NT2/D1 (cell line): ENCODE data around the gene PPP2R3A.
A peak's percentile ranks its signal among the peaks of the same experiment; 100 is the strongest.

Experiments
- DNase-seq: peaks from one replicate; pipeline ENCODE4 v3.0.0-alpha.2; 2011; ENCODE audit warnings: low read depth, low spot score
- H3K27me3 ChIP-seq: 2 replicates; pipeline ENCODE4 v1.6.0; 2011; ENCODE audit warnings: mild to moderate bottlenecking; ENCODE audit not compliant: insufficient read length, insufficient read depth
- H3K36me3 ChIP-seq: 2 replicates; pipeline ENCODE4 v1.6.1; 2011; ENCODE audit warnings: mild to moderate bottlenecking, low read length, mixed read lengths; ENCODE audit not compliant: insufficient read depth, insufficient read length
- H3K4me1 ChIP-seq: 2 replicates; pipeline ENCODE4 v1.5.1; 2011; ENCODE audit not compliant: insufficient read depth, insufficient read length
- H3K4me3 ChIP-seq: 2 replicates; pipeline ENCODE4 v1.5.1; 2011; ENCODE audit warnings: low read depth; ENCODE audit not compliant: insufficient read length
- H3K9ac ChIP-seq: 2 replicates; pipeline ENCODE4 v1.6.0; 2011; ENCODE audit warnings: low read depth; ENCODE audit not compliant: insufficient read length
- H3K9me3 ChIP-seq: 2 replicates; pipeline ENCODE4 v1.5.1; 2011; ENCODE audit warnings: mild to moderate bottlenecking, low read length; ENCODE audit not compliant: insufficient read depth
- SUZ12 ChIP-seq: IDR thresholded peaks from 2 replicates; pipeline ENCODE4 v1.6.1; 2011; ENCODE audit not compliant: insufficient read length, insufficient read depth; ENCODE audit errors: extremely low read depth
- YY1 ChIP-seq: IDR thresholded peaks from 2 replicates; pipeline ENCODE4 v1.6.1; 2011; ENCODE audit not compliant: insufficient read length, insufficient read depth
- ZNF274 ChIP-seq: IDR thresholded peaks from 2 replicates; pipeline ENCODE4 v1.6.1; 2011; ENCODE audit warnings: mild to moderate bottlenecking, low read depth, low read length

The PPP2R3A gene

GRCh38 chr3:136194409-136195257, 229.1 kb downstream of the PPP2R3A start:
- Histone ChIP-seq H3K27me3 (no peaks in the 10 kb centered on the region), H3K9me3 (peaks cover 9% of the 10 kb centered on the region; the same call in 1 of the 2 replicates), H3K9ac (peak overlapping the region; percentile 97), H3K4me1 (peaks cover 2% of the 10 kb centered on the region), H3K4me3 (peak overlapping the region; percentile 82), H3K36me3 (peaks cover 8% of the 10 kb centered on the region)
- no peak for DNase-seq
- TF ChIP-seq SUZ12 (no peak), YY1 (no peak), ZNF274 (no peak)

- DNase-seq = no peak
- Histone ChIP-seq H3K4me1 (peaks cover 2% of the 10 kb centered on the region), H3K9ac (peak overlapping the region; percentile 97), H3K9me3 (peaks cover 9% of the 10 kb centered on the region; the same call in 1 of the 2 replicates), H3K4me3 (peak overlapping the region; percentile 82), H3K27me3 (no peaks in the 10 kb centered on the region), H3K36me3 (peaks cover 8% of the 10 kb centered on the region)
- no peak for TF ChIP-seq SUZ12
- TF ChIP-seq YY1 = no peak
- TF ChIP-seq ZNF274 = no peak
Observed at GRCh38 chr3:136195258-136196063, 229.9 kb downstream of the PPP2R3A start.

- H3K4me3 ChIP-seq = peak within 1 kb of the TSS; percentile 82
- peaks cover 8% of the 10 kb centered on the region for H3K36me3 ChIP-seq
- H3K9me3 ChIP-seq = peaks cover 9% of the 10 kb centered on the region; the same call in 1 of the 2 replicates
- peaks cover 2% of the 10 kb centered on the region for H3K4me1 ChIP-seq
- peak within 1 kb of the TSS; percentile 97 for H3K9ac ChIP-seq
- TF ChIP-seq YY1 (no peak), ZNF274 (no peak), SUZ12 (no peak)
- H3K27me3 ChIP-seq = no peaks in the 10 kb centered on the region
- DNase-seq = no peak
Observed at GRCh38 chr3:136196064-136196400, 230.5 kb downstream of the PPP2R3A start, which contains the start of gene MSL2. TSS of gene MSL2 (minus strand) at chr3:136196335. CDS start at chr3:136195113, 1,222 bp downstream.

- Histone ChIP-seq H3K27me3 (no peaks in the 10 kb centered on the region), H3K4me1 (peaks cover under 1% of the 10 kb centered on the region), H3K4me3 (peak overlapping the region; percentile 82), H3K9ac (peak overlapping the region; percentile 97), H3K36me3 (peaks cover 8% of the 10 kb centered on the region), H3K9me3 (peaks cover 9% of the 10 kb centered on the region; the same call in 1 of the 2 replicates)
- TF ChIP-seq YY1 (no peak), SUZ12 (no peak), ZNF274 (no peak)
- DNase-seq = peak; percentile 98
Observed at GRCh38 chr3:136196401-136197158, 231.1 kb downstream of the PPP2R3A start.

GRCh38 chr3:136197159-136197793, 231.7 kb downstream of the PPP2R3A start:
- Histone ChIP-seq H3K4me3 (peak overlapping the region; percentile 82), H3K9me3 (peaks cover 9% of the 10 kb centered on the region; the same call in 1 of the 2 replicates), H3K4me1 (no peaks in the 10 kb centered on the region), H3K27me3 (no peaks in the 10 kb centered on the region), H3K9ac (peak overlapping the region; percentile 97), H3K36me3 (peaks cover 8% of the 10 kb centered on the region)
- no peak for DNase-seq
- TF ChIP-seq SUZ12 = no peak
